ENCODE measurements around the gene ZMYND10. TPM values are rescaled to one million over a fixed set of nuclear protein-coding genes. Genes with fewer than 3 reads are reported as not detected.

Gene ZMYND10
- total and polyA plus RNA-seq, 9 of the 15 experiments (the other 6 are each of a cell fraction or from before 2014, with no cell fraction given): 0.20 to 2.8 (median 0.70) TPM

DNA sequence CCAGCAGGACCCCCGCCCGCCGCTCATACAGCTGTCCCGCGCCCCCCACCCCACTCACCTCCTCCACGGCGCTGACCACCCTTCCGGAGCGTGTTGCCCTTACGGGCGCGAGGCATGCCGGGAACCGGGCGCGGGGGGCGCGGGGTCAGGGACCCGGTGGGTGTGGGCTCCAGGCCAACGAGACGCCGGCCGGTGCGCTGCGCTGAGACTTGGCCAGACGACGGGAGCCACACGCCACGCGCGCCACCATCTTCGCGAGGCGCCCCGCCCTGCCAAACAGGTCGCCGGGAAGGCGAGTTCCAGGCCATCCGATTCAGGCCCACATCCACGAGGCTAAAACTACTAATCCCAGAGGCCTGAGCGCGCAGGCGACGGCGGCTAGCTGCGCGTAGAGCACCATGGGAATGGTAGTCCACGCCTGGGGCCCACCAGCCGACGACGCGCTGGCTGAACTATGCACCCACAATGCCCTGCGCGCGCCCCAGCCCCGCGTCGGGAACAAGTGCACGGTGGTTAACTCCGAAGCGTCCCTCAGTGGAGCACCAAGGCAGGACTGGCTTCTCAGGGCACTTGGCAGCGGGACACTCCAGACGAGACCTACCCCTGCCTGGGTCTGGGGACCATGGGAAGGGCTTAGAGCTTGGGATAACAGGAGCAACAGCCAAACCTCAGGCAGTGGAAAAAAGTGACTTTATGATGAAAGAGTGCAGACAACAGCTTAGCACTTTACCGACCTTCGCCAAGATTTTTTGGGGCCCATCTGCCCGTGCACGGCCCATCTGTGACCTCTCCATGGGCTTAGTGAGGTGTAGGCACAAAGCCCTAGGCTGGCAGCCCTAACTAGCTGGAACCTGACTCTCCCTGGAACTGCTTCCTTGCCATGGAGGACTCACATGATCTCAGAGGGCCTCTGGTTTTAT lies 53.1 kb downstream of the ZMYND10 start, which contains the start of gene IFRD2 (continued):
- TF ChIP-seq FOXA1 (IDR thresholded peaks at IDR 0.05; ENCODE audit: borderline replicate concordance) (no peak), KHSRP (IDR thresholded peaks at IDR 0.05) (no peak), SRSF3 (IDR thresholded peaks at IDR 0.05; ENCODE audit: insufficient read depth, low read length) (no peak), ZEB2 (IDR thresholded peaks at IDR 0.05) (no peak), ZBTB8A (IDR thresholded peaks at IDR 0.05; ENCODE audit: partially characterized antibody) (no peak), NFE2 (IDR thresholded peaks at IDR 0.05; ENCODE audit: low read depth) (no peak), ZNF75A (CRISPR knock-in tag; IDR thresholded peaks at IDR 0.05) (no peak), ZNF668 (CRISPR knock-in tag; IDR thresholded peaks at IDR 0.05) (no peak), BCL6 (CRISPR knock-in tag; IDR thresholded peaks at IDR 0.05) (peak; percentile 82), BRD4 (IDR thresholded peaks at IDR 0.05) (no peak), HDAC1 (IDR thresholded peaks at IDR 0.05) (peak in 1 of 2 experiments; percentile 84; a peak in 2 of 4 replicates), SRF (CRISPR knock-in tag; IDR thresholded peaks at IDR 0.05) (no peak), CBX2 (IDR thresholded peaks at IDR 0.05; ENCODE audit: insufficient read depth, low read length, poor library complexity, severe bottlenecking) (no peak), MIER1 (IDR thresholded peaks at IDR 0.05; ENCODE audit: low read depth) (no peak), ADNP (tag; IDR thresholded peaks at IDR 0.05) (no peak), EHMT2 (IDR thresholded peaks at IDR 0.05) (no peak), L3MBTL2 (IDR thresholded peaks at IDR 0.05) (peak; percentile 82), ZNF232 (CRISPR knock-in tag; IDR thresholded peaks at IDR 0.05) (no peak)
- TF ChIP-seq, protein P1, sequence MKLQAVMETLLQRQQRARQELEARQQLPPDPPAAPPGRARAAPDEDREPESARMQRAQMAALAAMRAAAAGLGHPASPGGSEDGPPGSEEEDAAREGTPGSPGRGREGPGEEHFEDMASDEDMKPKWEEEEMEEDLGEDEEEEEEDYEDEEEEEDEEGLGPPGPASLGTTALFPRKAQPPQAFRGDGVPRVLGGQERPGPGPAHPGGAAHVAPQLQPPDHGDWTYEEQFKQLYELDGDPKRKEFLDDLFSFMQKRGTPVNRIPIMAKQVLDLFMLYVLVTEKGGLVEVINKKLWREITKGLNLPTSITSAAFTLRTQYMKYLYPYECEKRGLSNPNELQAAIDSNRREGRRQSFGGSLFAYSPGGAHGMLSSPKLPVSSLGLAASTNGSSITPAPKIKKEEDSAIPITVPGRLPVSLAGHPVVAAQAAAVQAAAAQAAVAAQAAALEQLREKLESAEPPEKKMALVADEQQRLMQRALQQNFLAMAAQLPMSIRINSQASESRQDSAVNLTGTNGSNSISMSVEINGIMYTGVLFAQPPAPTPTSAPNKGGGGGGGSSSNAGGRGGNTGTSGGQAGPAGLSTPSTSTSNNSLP (IDR thresholded peaks at IDR 0.05; ENCODE audit: borderline replicate concordance, low read depth, low read length): no peak
- TF ChIP-seq, protein P2, sequence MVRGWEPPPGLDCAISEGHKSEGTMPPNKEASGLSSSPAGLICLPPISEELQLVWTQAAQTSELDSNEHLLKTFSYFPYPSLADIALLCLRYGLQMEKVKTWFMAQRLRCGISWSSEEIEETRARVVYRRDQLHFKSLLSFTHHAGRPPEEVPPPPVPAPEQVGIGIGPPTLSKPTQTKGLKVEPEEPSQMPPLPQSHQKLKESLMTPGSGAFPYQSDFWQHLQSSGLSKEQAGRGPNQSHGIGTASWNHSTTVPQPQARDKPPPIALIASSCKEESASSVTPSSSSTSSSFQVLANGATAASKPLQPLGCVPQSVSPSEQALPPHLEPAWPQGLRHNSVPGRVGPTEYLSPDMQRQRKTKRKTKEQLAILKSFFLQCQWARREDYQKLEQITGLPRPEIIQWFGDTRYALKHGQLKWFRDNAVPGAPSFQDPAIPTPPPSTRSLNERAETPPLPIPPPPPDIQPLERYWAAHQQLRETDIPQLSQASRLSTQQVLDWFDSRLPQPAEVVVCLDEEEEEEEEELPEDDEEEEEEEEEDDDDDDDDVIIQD (CRISPR knock-in tag; IDR thresholded peaks at IDR 0.05): no peak
- TF ChIP-seq, protein P3, sequence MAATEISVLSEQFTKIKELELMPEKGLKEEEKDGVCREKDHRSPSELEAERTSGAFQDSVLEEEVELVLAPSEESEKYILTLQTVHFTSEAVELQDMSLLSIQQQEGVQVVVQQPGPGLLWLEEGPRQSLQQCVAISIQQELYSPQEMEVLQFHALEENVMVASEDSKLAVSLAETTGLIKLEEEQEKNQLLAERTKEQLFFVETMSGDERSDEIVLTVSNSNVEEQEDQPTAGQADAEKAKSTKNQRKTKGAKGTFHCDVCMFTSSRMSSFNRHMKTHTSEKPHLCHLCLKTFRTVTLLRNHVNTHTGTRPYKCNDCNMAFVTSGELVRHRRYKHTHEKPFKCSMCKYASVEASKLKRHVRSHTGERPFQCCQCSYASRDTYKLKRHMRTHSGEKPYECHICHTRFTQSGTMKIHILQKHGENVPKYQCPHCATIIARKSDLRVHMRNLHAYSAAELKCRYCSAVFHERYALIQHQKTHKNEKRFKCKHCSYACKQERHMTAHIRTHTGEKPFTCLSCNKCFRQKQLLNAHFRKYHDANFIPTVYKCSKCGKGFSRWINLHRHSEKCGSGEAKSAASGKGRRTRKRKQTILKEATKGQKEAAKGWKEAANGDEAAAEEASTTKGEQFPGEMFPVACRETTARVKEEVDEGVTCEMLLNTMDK (IDR thresholded peaks at IDR 0.05; ENCODE audit: borderline replicate concordance, insufficient read depth, low read depth, low read length, poor library complexity, severe bottlenecking): no peak
- TF ChIP-seq, protein P4, sequence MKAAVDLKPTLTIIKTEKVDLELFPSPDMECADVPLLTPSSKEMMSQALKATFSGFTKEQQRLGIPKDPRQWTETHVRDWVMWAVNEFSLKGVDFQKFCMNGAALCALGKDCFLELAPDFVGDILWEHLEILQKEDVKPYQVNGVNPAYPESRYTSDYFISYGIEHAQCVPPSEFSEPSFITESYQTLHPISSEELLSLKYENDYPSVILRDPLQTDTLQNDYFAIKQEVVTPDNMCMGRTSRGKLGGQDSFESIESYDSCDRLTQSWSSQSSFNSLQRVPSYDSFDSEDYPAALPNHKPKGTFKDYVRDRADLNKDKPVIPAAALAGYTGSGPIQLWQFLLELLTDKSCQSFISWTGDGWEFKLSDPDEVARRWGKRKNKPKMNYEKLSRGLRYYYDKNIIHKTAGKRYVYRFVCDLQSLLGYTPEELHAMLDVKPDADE (conservative IDR thresholded peaks at IDR 0.05; ENCODE audit: control insufficient read depth, low read depth, low read length): peak; percentile 100

Measured in K562 (cell line).